Astrocyte (in vitro differentiated cells and primary cell): ENCODE measurements around the gene BEND5. TPM values are rescaled to one million over a fixed set of nuclear protein-coding genes. Genes with fewer than 3 reads are reported as not detected.

ENCODE experiments used
- DNase-seq: peaks from one replicate; pipeline ENCODE4 v3.0.0-alpha.2; 2010; ENCODE audit warnings: low read depth
- FAIRE-seq: peaks from 2 replicates; lab custom pipeline; 2011; peaks lifted over from hg19 to GRCh38; lab: Jason Lieb, UNC
- H2AFZ ChIP-seq: 2 replicates; pipeline ENCODE4 v1.6.0; 2012; ENCODE audit warnings: low read depth, low read length, inconsistent platforms
- H3K27ac ChIP-seq: 2 replicates; pipeline ENCODE4 v1.5.1; 2011; ENCODE audit warnings: low read depth, low read length, inconsistent platforms
- H3K27me3 ChIP-seq: 2 replicates; pipeline ENCODE4 v1.6.0; 2011; ENCODE audit warnings: low read length, inconsistent platforms; ENCODE audit not compliant: insufficient read depth
- H3K36me3 ChIP-seq: 2 replicates; pipeline ENCODE4 v1.5.1; 2011; ENCODE audit warnings: low read length, inconsistent platforms; ENCODE audit not compliant: insufficient read depth
- H3K4me1 ChIP-seq: 2 replicates; pipeline ENCODE4 v1.5.1; 2011; ENCODE audit warnings: low read length, inconsistent platforms; ENCODE audit not compliant: insufficient read depth
- H3K4me2 ChIP-seq: 2 replicates; pipeline ENCODE4 v1.6.0; 2012; ENCODE audit warnings: low read length, inconsistent platforms
- H3K4me3 ChIP-seq: 2 replicates; pipeline ENCODE4 v1.5.1; 2011; ENCODE audit warnings: low read depth, mild to moderate bottlenecking, low read length, inconsistent platforms; ENCODE audit not compliant: insufficient read depth
- H3K79me2 ChIP-seq: 2 replicates; pipeline ENCODE4 v1.6.0; 2012; ENCODE audit warnings: mild to moderate bottlenecking, low read length, inconsistent platforms; ENCODE audit not compliant: insufficient read depth
- H3K9ac ChIP-seq: 2 replicates; pipeline ENCODE4 v1.6.0; 2012; ENCODE audit warnings: mild to moderate bottlenecking, low read length, inconsistent platforms
- H3K9me3 ChIP-seq: 2 replicates; pipeline ENCODE4 v1.5.1; 2012; ENCODE audit warnings: low read depth, mild to moderate bottlenecking, low read length, inconsistent platforms; ENCODE audit not compliant: insufficient read depth
- H4K20me1 ChIP-seq: 2 replicates; pipeline ENCODE4 v1.6.0; 2012; ENCODE audit warnings: low read length, inconsistent platforms; ENCODE audit not compliant: insufficient read depth
- H3K27ac Mint-ChIP-seq: one replicate; pipeline ENCODE4 v1.8.0; 2021; ENCODE audit warnings: mild to moderate bottlenecking, mixed read lengths; ENCODE audit not compliant: unreplicated experiment
- H3K27me3 Mint-ChIP-seq: one replicate; pipeline ENCODE4 v1.8.0; 2021; ENCODE audit warnings: low read depth, mixed read lengths; ENCODE audit not compliant: unreplicated experiment
- H3K36me3 Mint-ChIP-seq: one replicate; pipeline ENCODE4 v1.8.0; 2021; ENCODE audit warnings: low read depth, mixed read lengths; ENCODE audit not compliant: unreplicated experiment
- H3K4me1 Mint-ChIP-seq: one replicate; pipeline ENCODE4 v1.8.0; 2021; ENCODE audit warnings: low read depth, mixed read lengths; ENCODE audit not compliant: unreplicated experiment
- H3K4me3 Mint-ChIP-seq: one replicate; pipeline ENCODE4 v1.8.0; 2021; ENCODE audit warnings: mild to moderate bottlenecking, moderate library complexity, mixed read lengths; ENCODE audit not compliant: unreplicated experiment
- H3K9me3 Mint-ChIP-seq: one replicate; pipeline ENCODE4 v1.8.0; 2021; ENCODE audit warnings: mild to moderate bottlenecking, mixed read lengths; ENCODE audit not compliant: unreplicated experiment
- CTCF ChIP-seq: IDR thresholded peaks from 2 replicates; pipeline ENCODE4 v1.5.1; 2011; ENCODE audit warnings: low read depth, mild to moderate bottlenecking, inconsistent platforms, low read length, moderate library complexity; ENCODE audit not compliant: insufficient read depth
- EZH2 ChIP-seq: IDR thresholded peaks from 2 replicates; pipeline ENCODE4 v1.6.1; 2012; ENCODE audit warnings: mild to moderate bottlenecking, low read length, inconsistent platforms; ENCODE audit not compliant: insufficient read depth
- total RNA-seq: library from RNA; stranded (reverse); gene quantifications from 2 replicates; pipeline ENCODE4 v1.2.1, GENCODE V29; 2021

The BEND5 gene
- total RNA-seq, 1 donor from 2014 or later: 1.4 TPM

- FAIRE-seq: no peak
- no peak for DNase-seq
These were observed 17.2 kb upstream of the BEND5 start for GRCh38 chr1:48793863-48794262.

GRCh38 chr1:48792961-48793360, 16.3 kb upstream of the BEND5 start:
- Mint-ChIP-seq H3K27ac (no peak overlapping the region), H3K36me3 (no peaks in the 10 kb centered on the region), H3K9me3 (no peaks in the 10 kb centered on the region), H3K4me3 (no peak overlapping the region), H3K4me1 (peaks cover 8% of the 10 kb centered on the region), H3K27me3 (peaks cover 8% of the 10 kb centered on the region)
- no peak overlapping the region for H3K4me2 ChIP-seq
- H2AFZ ChIP-seq: no peak overlapping the region
- H3K4me1 ChIP-seq: no peaks in the 10 kb centered on the region
- H3K9ac ChIP-seq: no peak overlapping the region
- no peaks in the 10 kb centered on the region for H3K79me2 ChIP-seq
- H4K20me1 ChIP-seq: no peaks in the 10 kb centered on the region
- H3K4me3 ChIP-seq: no peak overlapping the region
- DNase-seq (no peak), FAIRE-seq (no peak)
- H3K9me3 ChIP-seq: no peaks in the 10 kb centered on the region
- no peaks in the 10 kb centered on the region for H3K36me3 ChIP-seq
- TF ChIP-seq EZH2 (no peak), CTCF (no peak)
- no peak overlapping the region for H3K27ac ChIP-seq
- H3K27me3 ChIP-seq: no peaks in the 10 kb centered on the region

More at GRCh38 chr1:48793863-48794262, 17.2 kb upstream of the BEND5 start:
- Mint-ChIP-seq H3K9me3 (no peaks in the 10 kb centered on the region), H3K4me3 (no peak overlapping the region), H3K27ac (no peak overlapping the region), H3K4me1 (peaks cover 8% of the 10 kb centered on the region), H3K36me3 (no peaks in the 10 kb centered on the region), H3K27me3 (peaks cover 14% of the 10 kb centered on the region)
- no peaks in the 10 kb centered on the region for H3K4me1 ChIP-seq
- H3K79me2 ChIP-seq: no peaks in the 10 kb centered on the region
- no peak overlapping the region for H3K4me2 ChIP-seq
- H3K4me3 ChIP-seq: no peak overlapping the region
- H4K20me1 ChIP-seq: no peaks in the 10 kb centered on the region
- H3K9me3 ChIP-seq: no peaks in the 10 kb centered on the region
- H3K9ac ChIP-seq: no peak overlapping the region
- no peak overlapping the region for H2AFZ ChIP-seq
- H3K27me3 ChIP-seq: no peaks in the 10 kb centered on the region
- TF ChIP-seq CTCF (no peak), EZH2 (no peak)
- no peak overlapping the region for H3K27ac ChIP-seq
- H3K36me3 ChIP-seq: no peaks in the 10 kb centered on the region

- no peak overlapping the region for H3K27ac ChIP-seq
- H3K36me3 Mint-ChIP-seq: no peaks in the 10 kb centered on the region
- no peak for FAIRE-seq
- H3K9ac ChIP-seq: no peak overlapping the region
- H3K4me3 ChIP-seq: no peak overlapping the region
- H3K27me3 ChIP-seq: no peaks in the 10 kb centered on the region
- H3K79me2 ChIP-seq: no peaks in the 10 kb centered on the region
- no peak overlapping the region for H3K27ac Mint-ChIP-seq
- TF ChIP-seq CTCF (no peak), EZH2 (no peak)
- no peak overlapping the region for H2AFZ ChIP-seq
- no peak overlapping the region for H3K4me3 Mint-ChIP-seq
- peaks cover 12% of the 10 kb centered on the region for H3K27me3 Mint-ChIP-seq
- H3K4me2 ChIP-seq: no peak overlapping the region
- no peaks in the 10 kb centered on the region for H4K20me1 ChIP-seq
- no peaks in the 10 kb centered on the region for H3K4me1 ChIP-seq
- H3K9me3 ChIP-seq: no peaks in the 10 kb centered on the region
- H3K36me3 ChIP-seq: no peaks in the 10 kb centered on the region
- DNase-seq: no peak
- no peaks in the 10 kb centered on the region for H3K9me3 Mint-ChIP-seq
- H3K4me1 Mint-ChIP-seq: peaks cover 8% of the 10 kb centered on the region
These were observed 13.7 kb upstream of the BEND5 start for GRCh38 chr1:48790397-48790796.
